Transverse colon (tissue), 4 donors: Measurements from ENCODE around the gene SENP3. TPM values are rescaled to one million over a fixed set of nuclear protein-coding genes. Genes with fewer than 3 reads are reported as not detected.

ENCODE experiments used
- DNase-seq: peaks from one replicate; pipeline ENCODE4 v3.0.0-alpha.2; 2019
- H3K27ac ChIP-seq, 4 donors: fragments of 200-600 bp; sonication (generic); 2 replicates each; pipeline ENCODE4 v1.5.1; 2016 to 2018; ENCODE audit warnings: inconsistent platforms in 4 of 4
- H3K27me3 ChIP-seq: fragments of 200-600 bp; sonication (generic); 2 replicates; pipeline ENCODE4 v1.5.1; 2017; ENCODE audit warnings: inconsistent platforms
- H3K36me3 ChIP-seq, 4 donors: fragments of 200-600 bp; sonication (generic); 2 replicates each; pipeline ENCODE4 v1.5.1; 2017 to 2019; ENCODE audit warnings: inconsistent platforms in 4 of 4
- H3K4me1 ChIP-seq, 4 donors: fragments of 200-600 bp; sonication (generic); 2 replicates each; pipeline ENCODE4 v1.5.1; 2017 to 2020; ENCODE audit warnings: inconsistent platforms in 4 of 4
- H3K4me3 ChIP-seq, 4 donors: fragments of 200-600 bp; sonication (generic); 1 replicate in 1 of 4; 2 replicates in 3 of 4; pipeline versions ENCODE4 v1.5.1 to v1.6.1; 2017 to 2019; ENCODE audit warnings: inconsistent platforms in 4 of 4
- H3K9me3 ChIP-seq, 2 donors: fragments of 200-600 bp; sonication (generic); 2 replicates each; pipeline ENCODE4 v1.5.1; 2017 to 2019; ENCODE audit warnings: inconsistent platforms in 2 of 2
- EP300 ChIP-seq: sonication (generic); formaldehyde crosslinking; IDR thresholded peaks from one replicate; pipeline ENCODE4 v1.6.1; 2017; ENCODE audit warnings: antibody characterized with exemption, low read depth
- POLR2A ChIP-seq: fragments of 450-650 bp; IDR thresholded peaks from one replicate; pipeline ENCODE4 v1.6.1; 2016; ENCODE audit warnings: antibody characterized with exemption, mild to moderate bottlenecking, moderate library complexity
- POLR2AphosphoS5 ChIP-seq, 3 donors: sonication (generic); formaldehyde crosslinking; IDR thresholded peaks; one replicate each; pipeline ENCODE4 v1.6.1; 2016; ENCODE audit warnings: antibody characterized with exemption in 3 of 3
- WGBS, 2 donors: methylation state at CpG; one replicate each; pipeline ENCODE4 v1.1.5; 2018; ENCODE audit warnings: low coverage in 1 of 2; 5-methylcytosine and 5-hydroxymethylcytosine counted together
- in situ Hi-C, 4 donors: fragments of 200-750 bp; cut with MboI; loops; one replicate each; pipeline versions ENCODE4 v1.15.0 to v1.15.1; 2017; ENCODE audit warnings: low sequenced_read_pairs in 3 of 4, low pct_ligation_motif_present in 1 of 4, low pct_unique_long_range_greater_than_20kb in 1 of 4
- intact Hi-C: fragments of 100-400 bp; cut with DNase I; formaldehyde crosslinking; loops from one replicate; pipeline ENCODE4 v1.15.1; 2023; ENCODE audit warnings: low total_unique reads
- total RNA-seq, 4 donors: library from RNA; depleted of rRNA; stranded (reverse); fragments of >200 nt; gene quantifications; one replicate each; pipeline ENCODE4 v1.1.0, GENCODE V29; 2016
- TF ChIP-seq, protein P1 (sequence below), 5 experiments: fragments of 200-600 bp in 3 of 5; fragments of 450-650 bp in 2 of 5; sonication (generic) in 3 of 5; IDR thresholded peaks; 1 replicate in 2 of 5; 2 replicates in 3 of 5; pipeline ENCODE4 v1.5.1; 2016 to 2017; ENCODE audit warnings: antibody characterized with exemption in 5 of 5, inconsistent platforms in 3 of 5, mild to moderate bottlenecking in 2 of 5, moderate library complexity in 1 of 5

Gene SENP3
- total RNA-seq, 4 donors from 2014 or later = 37.0 to 159 (median 45.2) TPM

- Histone ChIP-seq H3K4me1 (peaks cover 33 to 55% (median 47%) of the 10 kb centered on the region in 4 donors), H3K36me3 (no peaks in the 10 kb centered on the region), H3K9me3 (no peaks in the 10 kb centered on the region), H3K27ac (peak overlapping the region; percentile 93 to 98 (median 98)), H3K4me3 (peak overlapping the region in 3 of 4 donors; percentile 11 to 98 (median 36)), H3K27me3 (no peaks in the 10 kb centered on the region)
- intact Hi-C loops (loop anchor here (5.0 to 10.0 kb wide), 2 partner anchors 40 to 202 kb away; partner anchors contain the start of genes KCTD11 and TMEM95), in situ Hi-C loops (no loop called here)
- TF ChIP-seq EP300 (no peak), POLR2A (peak; percentile 42), POLR2AphosphoS5 (IDR thresholded peaks at IDR 0.05) (peak in 1 of 3 donors; percentile 76)
- 47% methylated on average over 18 of the region's 19 CpGs; no CpG with 5 or more reads in 1 of the 2 donors for WGBS, 2 donors
- peak; percentile 78 for DNase-seq
Measured at GRCh38 chr17:7557147-7557764, 4.5 kb upstream of the SENP3 start.

- Histone ChIP-seq H3K36me3 (no peaks in the 10 kb centered on the region), H3K9me3 (no peaks in the 10 kb centered on the region), H3K27ac (peak overlapping the region; percentile 93 to 98 (median 98)), H3K4me3 (peak overlapping the region; percentile 15 to 98 (median 35)), H3K27me3 (no peaks in the 10 kb centered on the region), H3K4me1 (peaks cover 37 to 59% (median 54%) of the 10 kb centered on the region in 4 donors)
- in situ Hi-C loops (no loop called here), intact Hi-C loops (loop anchor here (5.0 to 10.0 kb wide), 2 partner anchors 41 to 203 kb away; partner anchors contain the start of genes KCTD11 and TMEM95)
- TF ChIP-seq EP300 (peak; percentile 14), POLR2AphosphoS5 (IDR thresholded peaks at IDR 0.05) (peak; percentile 72 to 90 (median 90)), POLR2A (peak; percentile 94)
- TF ChIP-seq, protein P1, sequence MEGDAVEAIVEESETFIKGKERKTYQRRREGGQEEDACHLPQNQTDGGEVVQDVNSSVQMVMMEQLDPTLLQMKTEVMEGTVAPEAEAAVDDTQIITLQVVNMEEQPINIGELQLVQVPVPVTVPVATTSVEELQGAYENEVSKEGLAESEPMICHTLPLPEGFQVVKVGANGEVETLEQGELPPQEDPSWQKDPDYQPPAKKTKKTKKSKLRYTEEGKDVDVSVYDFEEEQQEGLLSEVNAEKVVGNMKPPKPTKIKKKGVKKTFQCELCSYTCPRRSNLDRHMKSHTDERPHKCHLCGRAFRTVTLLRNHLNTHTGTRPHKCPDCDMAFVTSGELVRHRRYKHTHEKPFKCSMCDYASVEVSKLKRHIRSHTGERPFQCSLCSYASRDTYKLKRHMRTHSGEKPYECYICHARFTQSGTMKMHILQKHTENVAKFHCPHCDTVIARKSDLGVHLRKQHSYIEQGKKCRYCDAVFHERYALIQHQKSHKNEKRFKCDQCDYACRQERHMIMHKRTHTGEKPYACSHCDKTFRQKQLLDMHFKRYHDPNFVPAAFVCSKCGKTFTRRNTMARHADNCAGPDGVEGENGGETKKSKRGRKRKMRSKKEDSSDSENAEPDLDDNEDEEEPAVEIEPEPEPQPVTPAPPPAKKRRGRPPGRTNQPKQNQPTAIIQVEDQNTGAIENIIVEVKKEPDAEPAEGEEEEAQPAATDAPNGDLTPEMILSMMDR (IDR thresholded peaks at IDR 0.05) = no peak
- DNase-seq = peak; percentile 94
- WGBS, 2 donors = 13 to 16% methylated on average over 9 to 21 of the region's 21 CpGs
Measured at GRCh38 chr17:7557775-7558543, 3.8 kb upstream of the SENP3 start.

- intact Hi-C loops = loop anchor here (5.0 to 10.0 kb wide), 2 partner anchors 41 to 204 kb away; partner anchors contain the start of genes KCTD11 and TMEM95
- Histone ChIP-seq H3K27me3 (no peaks in the 10 kb centered on the region), H3K4me1 (peaks cover 43 to 62% (median 60%) of the 10 kb centered on the region in 4 donors), H3K36me3 (peaks cover 0 to 4% (median 0%) of the 10 kb centered on the region in 4 donors), H3K9me3 (no peaks in the 10 kb centered on the region), H3K4me3 (peak within 1 kb of the TSS; percentile 15 to 98 (median 35)), H3K27ac (peak within 1 kb of the TSS; percentile 93 to 98 (median 98))
- in situ Hi-C loops = no loop called here
- WGBS, 2 donors = 3 to 29% methylated on average over 5 to 16 of the region's 16 CpGs
- peak in 1 of 3 donors; percentile 31 for TF ChIP-seq POLR2AphosphoS5 (IDR thresholded peaks at IDR 0.05)
- TF ChIP-seq POLR2A = no peak
- DNase-seq = peak; percentile 75
Measured at GRCh38 chr17:7558544-7559319, 3.0 kb upstream of the SENP3 start, which contains the start of gene TNFSF13. TNFSF13 (plus strand) TSS chr17:7558750; CDS start chr17:7559040, 290 bp downstream.

GRCh38 chr17:7559320-7560171 is 2.2 kb upstream of the SENP3 start:
- intact Hi-C loops = loop anchor here (5.0 to 10.0 kb wide), 2 partner anchors 42 to 205 kb away; partner anchors contain the start of genes KCTD11 and TMEM95
- no peaks in the 10 kb centered on the region for H3K9me3 ChIP-seq
- peaks cover 0 to 12% (median 0%) of the 10 kb centered on the region in 4 donors for H3K36me3 ChIP-seq
- no peaks in the 10 kb centered on the region for H3K27me3 ChIP-seq
- TF ChIP-seq, protein P1 (IDR thresholded peaks at IDR 0.05) = no peak
- TF ChIP-seq POLR2AphosphoS5 (IDR thresholded peaks at IDR 0.05) (no peak), EP300 (no peak), POLR2A (no peak)
- peaks cover 46 to 67% (median 63%) of the 10 kb centered on the region in 4 donors for H3K4me1 ChIP-seq
- WGBS, 2 donors = 60% methylated on average over 1 to 18 of the region's 18 CpGs
- peak; percentile 74 for DNase-seq
- in situ Hi-C loops = no loop called here
- H3K27ac ChIP-seq = peak overlapping the region; percentile 93 to 98 (median 98)
- H3K4me3 ChIP-seq = peak overlapping the region; percentile 15 to 98 (median 35)
